SIG-M5 treated with dmso at 0.1 percent for 504 hours (cell line): ENCODE results near the gene RFNG.

ENCODE experiments used
- DNase-seq: peaks from one replicate; lab custom pipeline; 2025; ENCODE audit not compliant: unreplicated experiment; lab: John Stamatoyannopoulos, UW

The RFNG gene

GRCh38 chr17:82059272-82060000 lies 7.8 kb upstream of the RFNG start:
- no peak for DNase-seq

- no peak for DNase-seq
Measured at GRCh38 chr17:82058855-82059249, 7.2 kb upstream of the RFNG start.

GRCh38 chr17:82058230-82058854 lies 6.7 kb upstream of the RFNG start:
- no peak for DNase-seq

GRCh38 chr17:82056729-82057621 lies 5.4 kb upstream of the RFNG start:
- no peak for DNase-seq

- DNase-seq: no peak
Measured at GRCh38 chr17:82055965-82056728, 4.5 kb upstream of the RFNG start.

GRCh38 chr17:82055023-82055964 lies 3.7 kb upstream of the RFNG start:
- DNase-seq: no peak

- no peak for DNase-seq
Measured at GRCh38 chr17:82054351-82055022, 2.9 kb upstream of the RFNG start.

- DNase-seq: no peak
Measured at GRCh38 chr17:82053556-82054263, 2.1 kb upstream of the RFNG start.

- no peak for DNase-seq
Measured at GRCh38 chr17:82053130-82053529, 1.5 kb upstream of the RFNG start.

- DNase-seq: no peak
Measured at GRCh38 chr17:82052638-82053059, 1.0 kb upstream of the RFNG start.

- DNase-seq: no peak
Measured at GRCh38 chr17:82050761-82051641, 610 bp downstream of the RFNG start.

- DNase-seq: no peak
Measured at GRCh38 chr17:82050152-82050760, 1.4 kb downstream of the RFNG start.

GRCh38 chr17:82049521-82049971 lies 2.1 kb downstream of the RFNG start:
- no peak for DNase-seq

- DNase-seq: no peak
Measured at GRCh38 chr17:82049106-82049505, 2.5 kb downstream of the RFNG start.

- no peak for DNase-seq
Measured at GRCh38 chr17:82048571-82048971, 3.0 kb downstream of the RFNG start.

- DNase-seq: no peak
Measured at GRCh38 chr17:82047914-82048570, 3.6 kb downstream of the RFNG start.

- no peak for DNase-seq
Measured at GRCh38 chr17:82047379-82047778, 4.2 kb downstream of the RFNG start.
